ENCODE measurements around the gene FHOD3.

GRCh38 chr18:36783792-36784191 is 486.3 kb downstream of the FHOD3 start:
- TF ChIP-seq, protein P1, sequence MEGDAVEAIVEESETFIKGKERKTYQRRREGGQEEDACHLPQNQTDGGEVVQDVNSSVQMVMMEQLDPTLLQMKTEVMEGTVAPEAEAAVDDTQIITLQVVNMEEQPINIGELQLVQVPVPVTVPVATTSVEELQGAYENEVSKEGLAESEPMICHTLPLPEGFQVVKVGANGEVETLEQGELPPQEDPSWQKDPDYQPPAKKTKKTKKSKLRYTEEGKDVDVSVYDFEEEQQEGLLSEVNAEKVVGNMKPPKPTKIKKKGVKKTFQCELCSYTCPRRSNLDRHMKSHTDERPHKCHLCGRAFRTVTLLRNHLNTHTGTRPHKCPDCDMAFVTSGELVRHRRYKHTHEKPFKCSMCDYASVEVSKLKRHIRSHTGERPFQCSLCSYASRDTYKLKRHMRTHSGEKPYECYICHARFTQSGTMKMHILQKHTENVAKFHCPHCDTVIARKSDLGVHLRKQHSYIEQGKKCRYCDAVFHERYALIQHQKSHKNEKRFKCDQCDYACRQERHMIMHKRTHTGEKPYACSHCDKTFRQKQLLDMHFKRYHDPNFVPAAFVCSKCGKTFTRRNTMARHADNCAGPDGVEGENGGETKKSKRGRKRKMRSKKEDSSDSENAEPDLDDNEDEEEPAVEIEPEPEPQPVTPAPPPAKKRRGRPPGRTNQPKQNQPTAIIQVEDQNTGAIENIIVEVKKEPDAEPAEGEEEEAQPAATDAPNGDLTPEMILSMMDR (IDR thresholded peaks at IDR 0.05) = no peak
- TF ChIP-seq EP300 (IDR thresholded peaks at IDR 0.05) (no peak), POLR2A (IDR thresholded peaks at IDR 0.05) (no peak)
